HUES48 (cell line): Measurements from ENCODE around the gene MORN3.
A peak's percentile ranks its signal among the peaks of the same experiment; 100 is the strongest.
"Not testable (repeated sequence)": the region's sequence is repeated elsewhere in the genome, so short reads cannot be mapped to it uniquely, and the experiment has no call there.

Source experiments
- H3K27ac ChIP-seq: one replicate; pipeline ENCODE4 v1.7.0; 2013; ENCODE audit warnings: low read depth, low read length, inconsistent platforms
- H3K27me3 ChIP-seq: 2 replicates; pipeline ENCODE4 v1.6.1; 2013; ENCODE audit warnings: mild to moderate bottlenecking, low read length; ENCODE audit not compliant: control insufficient read depth, insufficient read depth
- H3K36me3 ChIP-seq: 2 replicates; pipeline ENCODE4 v1.6.1; 2013; ENCODE audit warnings: low read length; ENCODE audit not compliant: control insufficient read depth, insufficient read depth
- H3K4me1 ChIP-seq: 2 replicates; pipeline ENCODE4 v1.6.1; 2013; ENCODE audit warnings: mild to moderate bottlenecking, low read length; ENCODE audit not compliant: control insufficient read depth, insufficient read depth
- H3K4me3 ChIP-seq: 2 replicates; pipeline ENCODE4 v1.5.1; 2013; ENCODE audit warnings: mild to moderate bottlenecking, low read depth, low read length
- H3K9ac ChIP-seq: 2 replicates; pipeline ENCODE4 v1.6.1; 2013; ENCODE audit warnings: mild to moderate bottlenecking, low read depth, low read length, moderate library complexity
- H3K9me3 ChIP-seq: 2 replicates; pipeline ENCODE4 v1.6.1; 2013; ENCODE audit warnings: low read length; ENCODE audit not compliant: control insufficient read depth, insufficient read depth

The MORN3 gene

GRCh38 chr12:121688966-121689365 lies 19.5 kb upstream of the MORN3 start:
- Histone ChIP-seq H3K27me3 (no peaks in the 10 kb centered on the region), H3K9me3 (no peaks in the 10 kb centered on the region)

DNA sequence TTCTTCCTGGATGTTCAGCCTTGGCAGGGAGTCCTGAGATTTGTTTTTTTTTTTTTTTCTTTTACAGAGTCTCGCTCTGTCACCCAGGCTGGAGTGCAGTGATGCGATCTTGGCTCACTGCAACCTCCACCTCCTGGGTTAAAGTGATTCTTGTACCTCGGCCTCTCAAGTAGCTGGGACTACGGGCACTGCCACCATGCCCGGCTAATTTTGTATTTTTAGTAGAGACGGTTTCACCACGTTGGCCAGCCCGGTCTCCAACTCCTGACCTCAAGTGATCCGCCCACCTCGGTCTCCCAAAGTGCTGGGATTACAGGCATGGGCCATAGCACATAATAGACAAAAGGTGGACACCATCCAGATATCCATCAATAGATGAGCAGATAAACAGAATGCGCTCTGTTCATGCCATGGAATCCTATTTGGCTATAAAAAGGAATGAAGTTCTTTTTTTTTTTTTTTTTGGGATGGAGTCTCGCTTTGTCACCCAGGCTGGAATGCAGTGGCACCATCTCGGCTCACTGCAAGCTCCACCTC lies 10.3 kb upstream of the MORN3 start:
- H3K9ac ChIP-seq, H3K27ac ChIP-seq, H3K9me3 ChIP-seq, H3K36me3 ChIP-seq, H3K4me1 ChIP-seq, H3K4me3 ChIP-seq, H3K27me3 ChIP-seq: not testable (repeated sequence)

More at GRCh38 chr12:121688966-121689365, 19.5 kb upstream of the MORN3 start:
- Histone ChIP-seq H3K4me1 (peaks cover 3% of the 10 kb centered on the region; the same call in 1 of the 2 replicates), H3K27ac (no peak overlapping the region), H3K36me3 (no peaks in the 10 kb centered on the region), H3K4me3 (no peak overlapping the region), H3K9ac (no peak overlapping the region)

GRCh38 chr12:121678716-121679300 lies 9.4 kb upstream of the MORN3 start:
- Histone ChIP-seq H3K36me3 (no peaks in the 10 kb centered on the region), H3K27ac (peak overlapping the region; percentile 13), H3K9me3 (no peaks in the 10 kb centered on the region), H3K4me3 (no peak overlapping the region), H3K4me1 (0 out of 2 replicates have a peak, but pooled peaks cover 3% of the 10 kb centered on the region), H3K9ac (no peak overlapping the region), H3K27me3 (no peaks in the 10 kb centered on the region)

DNA sequence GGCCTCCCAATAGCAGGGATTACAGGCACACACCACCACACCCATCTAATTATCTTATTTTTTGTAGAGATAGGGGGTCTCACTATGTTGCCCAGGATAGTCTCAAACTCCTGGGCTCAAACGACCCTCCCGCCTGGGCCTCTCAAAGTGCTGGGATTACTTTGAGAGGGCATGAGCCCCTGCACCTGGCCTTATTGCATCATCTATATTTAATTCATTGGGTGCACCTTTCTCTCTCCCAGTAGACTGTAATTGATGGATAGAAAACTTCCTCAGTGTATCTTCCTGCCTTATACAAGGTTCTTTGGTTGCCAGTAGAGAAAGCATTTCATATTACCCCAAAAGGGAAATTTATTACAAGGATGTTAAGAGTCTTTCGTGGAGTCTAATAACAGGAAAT lies 8.9 kb upstream of the MORN3 start:
- H3K4me3 ChIP-seq = no peak overlapping the region

GRCh38 chr12:121676190-121676589 lies 6.7 kb upstream of the MORN3 start:
- H3K36me3 ChIP-seq = no peaks in the 10 kb centered on the region

More for the DNA sequence above, 8.9 kb upstream of the MORN3 start:
- Histone ChIP-seq H3K9ac (no peak overlapping the region), H3K9me3 (no peaks in the 10 kb centered on the region), H3K27ac (no peak overlapping the region), H3K36me3 (no peaks in the 10 kb centered on the region), H3K27me3 (no peaks in the 10 kb centered on the region), H3K4me1 (peaks cover 5% of the 10 kb centered on the region; the same call in 1 of the 2 replicates)

GRCh38 chr12:121673013-121673511 lies 3.6 kb upstream of the MORN3 start:
- Histone ChIP-seq H3K36me3 (no peaks in the 10 kb centered on the region), H3K9ac (peak overlapping the region; percentile 20; the same call in 1 of the 2 replicates), H3K27me3 (no peaks in the 10 kb centered on the region), H3K9me3 (no peaks in the 10 kb centered on the region), H3K27ac (peak overlapping the region; percentile 76), H3K4me1 (peaks cover 25% of the 10 kb centered on the region; the same call in 1 of the 2 replicates), H3K4me3 (peak overlapping the region; percentile 55)

More at GRCh38 chr12:121676190-121676589, 6.7 kb upstream of the MORN3 start:
- Histone ChIP-seq H3K9me3 (no peaks in the 10 kb centered on the region), H3K4me3 (no peak overlapping the region), H3K27ac (no peak overlapping the region), H3K9ac (no peak overlapping the region), H3K27me3 (no peaks in the 10 kb centered on the region), H3K4me1 (peaks cover 18% of the 10 kb centered on the region; the same call in 1 of the 2 replicates)

GRCh38 chr12:121668750-121669520 lies 519 bp downstream of the MORN3 start:
- no peak overlapping the region for H3K4me3 ChIP-seq
- H3K9ac ChIP-seq = no peak overlapping the region
- H3K9me3 ChIP-seq = no peaks in the 10 kb centered on the region
- peak overlapping the region; percentile 12 for H3K27ac ChIP-seq
- H3K27me3 ChIP-seq = no peaks in the 10 kb centered on the region
- H3K4me1 ChIP-seq = peaks cover 25% of the 10 kb centered on the region; the same call in 1 of the 2 replicates
- no peaks in the 10 kb centered on the region for H3K36me3 ChIP-seq

- H3K4me3 ChIP-seq, H3K9ac ChIP-seq, H3K36me3 ChIP-seq, H3K27me3 ChIP-seq, H3K27ac ChIP-seq, H3K9me3 ChIP-seq: not testable (repeated sequence)
- H3K4me1 ChIP-seq = peaks cover 17% of the 10 kb centered on the region; the same call in 1 of the 2 replicates
Measured at GRCh38 chr12:121666829-121667228, 2.6 kb downstream of the MORN3 start.

GRCh38 chr12:121663610-121663929 lies 5.9 kb downstream of the MORN3 start:
- Histone ChIP-seq H3K9ac (no peak overlapping the region), H3K27ac (no peak overlapping the region), H3K4me3 (no peak overlapping the region), H3K27me3 (no peaks in the 10 kb centered on the region), H3K9me3 (no peaks in the 10 kb centered on the region), H3K36me3 (no peaks in the 10 kb centered on the region), H3K4me1 (peaks cover 14% of the 10 kb centered on the region)

- not testable (repeated sequence) for H3K9me3 ChIP-seq, H3K27me3 ChIP-seq, H3K4me3 ChIP-seq, H3K36me3 ChIP-seq, H3K9ac ChIP-seq, H3K27ac ChIP-seq
- H3K4me1 ChIP-seq = peaks cover 13% of the 10 kb centered on the region
Measured at GRCh38 chr12:121661353-121662105, 7.9 kb downstream of the MORN3 start.
